H54 (cell line): ENCODE measurements around the gene SIDT1.

Experiments used
- DNase-seq: peaks from one replicate; pipeline ENCODE4 v3.0.0; 2011; ENCODE audit warnings: low spot score, mixed read lengths; ENCODE audit not compliant: insufficient read length
- FAIRE-seq: peaks from 3 replicates; lab custom pipeline; 2011; peaks lifted over from hg19 to GRCh38; lab: Jason Lieb, UNC
- POLR2A ChIP-seq: IDR thresholded peaks from 2 replicates; pipeline ENCODE4 v1.6.1; 2011; ENCODE audit warnings: low read depth, mild to moderate bottlenecking, low read length

Gene SIDT1

DNA sequence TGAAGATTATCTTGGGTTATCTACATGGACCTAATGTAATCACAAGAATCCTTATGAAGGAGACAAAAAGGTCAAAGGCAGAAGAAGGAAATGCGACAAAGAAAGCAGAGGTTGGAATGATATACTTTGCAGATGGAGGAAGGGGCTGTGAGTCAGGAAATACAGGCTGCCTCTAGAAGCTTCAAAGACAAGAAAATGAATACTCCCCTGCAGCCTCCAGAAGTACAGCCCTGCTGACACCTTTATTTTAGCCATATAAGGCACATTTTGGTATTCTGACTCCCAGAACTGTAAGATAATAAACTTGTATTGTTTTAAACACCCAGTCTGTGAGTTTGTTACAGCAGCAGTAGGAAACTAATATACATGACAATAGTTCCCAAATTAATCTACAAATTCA, 58.6 kb downstream of the SIDT1 start:
- TF ChIP-seq POLR2A = no peak
- no peak for FAIRE-seq
- DNase-seq = no peak

DNA sequence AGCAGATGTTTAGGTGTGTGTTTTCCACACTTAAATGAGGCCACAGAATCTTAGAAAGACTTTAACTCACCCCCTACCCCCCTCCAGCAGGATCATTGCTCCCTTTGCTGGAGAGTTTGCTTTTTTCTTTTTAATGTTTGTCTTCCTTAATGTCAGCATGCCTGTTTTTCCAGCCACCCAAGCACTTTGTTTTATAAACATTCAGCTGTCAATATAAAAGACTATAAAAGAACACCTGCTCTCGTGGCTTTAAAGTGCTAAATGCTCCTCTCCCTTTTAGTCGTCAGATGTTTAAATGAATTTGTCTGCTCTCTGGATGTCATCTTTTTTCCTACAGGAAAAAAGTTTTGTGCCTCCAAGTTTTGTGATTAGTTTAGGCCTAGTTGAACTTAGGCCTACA, 61.7 kb downstream of the SIDT1 start:
- FAIRE-seq (no peak), DNase-seq (no peak)
- no peak for TF ChIP-seq POLR2A

DNA sequence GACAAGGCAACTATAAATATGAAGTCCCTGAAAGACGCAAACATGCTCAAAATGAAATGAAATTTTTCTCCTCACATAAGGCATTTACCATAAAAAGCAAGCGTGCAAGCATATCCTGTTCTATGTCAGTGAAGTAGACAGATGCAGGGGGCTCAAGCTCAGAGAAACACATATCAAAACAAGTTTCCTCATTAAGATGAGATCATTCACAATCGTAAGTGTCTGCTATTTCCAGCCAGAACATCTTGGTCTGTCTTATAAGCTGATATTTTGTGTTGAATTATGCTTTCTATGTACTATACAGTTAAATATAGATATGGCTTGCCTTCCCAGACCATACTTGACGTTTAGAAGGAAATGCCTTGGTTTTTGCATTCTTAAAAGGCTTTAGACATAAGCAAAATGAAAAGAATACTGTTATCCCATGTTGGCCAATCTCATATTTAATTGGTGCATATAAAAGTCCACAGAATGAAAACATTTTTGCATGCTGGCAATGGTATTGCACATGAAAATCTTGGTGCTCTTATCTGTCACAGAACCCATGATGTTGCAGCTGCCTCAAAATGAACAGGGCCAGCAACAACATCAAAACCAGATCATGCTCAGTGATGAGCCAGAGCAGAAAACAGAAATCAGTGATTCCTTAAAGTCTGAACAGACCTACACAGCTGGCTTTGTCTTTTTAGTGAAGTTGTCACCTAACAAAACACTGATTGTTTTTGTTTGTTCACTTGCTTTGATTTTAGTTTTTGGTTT, 65.4 kb downstream of the SIDT1 start:
- FAIRE-seq = no peak
- DNase-seq = no peak
- TF ChIP-seq POLR2A = no peak

DNA sequence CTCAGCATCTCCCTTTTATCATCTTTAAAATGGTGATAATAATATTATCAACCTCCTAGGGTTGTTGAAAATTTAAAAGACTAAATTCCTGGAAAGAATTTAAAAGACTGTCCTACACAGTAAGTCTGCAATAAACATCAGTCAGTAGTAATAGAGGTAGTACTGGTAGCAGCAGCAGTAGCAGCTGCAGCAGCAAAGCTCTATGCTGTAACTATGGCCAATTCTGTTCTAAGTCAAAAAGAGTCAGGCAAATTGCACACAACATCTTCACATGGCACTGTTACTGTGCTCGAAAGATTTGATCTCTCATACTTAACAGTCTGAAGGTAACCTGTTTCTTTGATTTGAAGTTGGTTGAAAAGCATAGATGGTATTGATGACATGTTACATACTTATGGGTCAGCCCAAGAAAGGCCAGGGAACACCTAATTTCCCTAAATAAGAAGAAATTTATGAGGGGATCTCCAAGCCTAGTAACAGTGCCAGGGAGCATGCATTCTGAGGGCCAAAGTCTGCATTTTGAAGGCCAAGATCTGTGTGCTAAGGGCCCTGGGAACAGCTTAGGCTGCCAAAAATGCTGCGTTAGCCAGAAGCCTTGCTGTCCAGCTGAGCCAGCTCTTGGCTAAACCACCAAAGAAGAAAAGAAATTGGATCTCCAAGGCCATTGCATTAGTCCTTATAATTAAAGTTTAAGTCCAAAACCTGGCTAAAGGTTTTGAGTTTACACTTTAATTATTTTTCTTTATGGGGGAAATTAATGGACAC, 68.2 kb downstream of the SIDT1 start:
- TF ChIP-seq POLR2A = no peak
- DNase-seq (no peak), FAIRE-seq (no peak)

DNA sequence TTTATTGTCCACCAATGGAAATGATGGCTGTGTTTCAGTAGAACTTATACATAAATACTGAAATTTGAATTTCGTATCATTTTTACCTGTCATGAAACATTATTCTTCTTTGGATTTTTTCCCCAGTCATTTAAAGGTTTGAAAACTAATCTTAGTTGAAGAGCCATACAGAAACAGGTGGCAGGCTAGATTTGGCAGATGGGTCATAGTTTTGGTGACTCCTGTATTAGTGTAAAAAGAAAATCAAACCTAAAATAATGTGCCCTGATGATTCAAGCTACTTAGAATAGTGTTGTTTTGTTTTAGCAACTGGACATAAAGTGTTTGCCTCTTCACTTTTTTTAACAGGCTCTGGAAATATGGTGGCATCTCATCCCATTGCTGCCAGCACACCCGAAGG, 68.9 kb downstream of the SIDT1 start:
- FAIRE-seq = no peak
- TF ChIP-seq POLR2A = no peak
- DNase-seq = no peak

DNA sequence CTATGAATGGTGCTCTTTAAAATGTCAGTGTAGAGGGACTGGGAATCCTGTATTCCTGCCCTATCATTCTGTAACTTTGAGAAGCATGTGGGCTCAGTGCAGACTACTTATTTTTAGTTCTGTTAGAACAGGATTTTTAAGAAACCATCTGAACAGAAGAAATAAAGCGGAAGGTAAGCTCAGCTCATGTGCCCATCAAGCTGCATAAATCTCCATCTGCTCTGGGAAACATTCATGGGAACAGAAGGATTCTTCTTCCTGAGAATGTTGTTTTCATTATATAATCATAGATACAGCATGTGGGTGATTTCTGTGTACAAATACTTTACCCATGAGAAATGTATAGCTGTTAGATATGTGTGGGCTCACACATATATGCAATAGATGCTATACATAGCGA, 69.9 kb downstream of the SIDT1 start:
- no peak for DNase-seq
- no peak for TF ChIP-seq POLR2A
- no peak for FAIRE-seq

DNA sequence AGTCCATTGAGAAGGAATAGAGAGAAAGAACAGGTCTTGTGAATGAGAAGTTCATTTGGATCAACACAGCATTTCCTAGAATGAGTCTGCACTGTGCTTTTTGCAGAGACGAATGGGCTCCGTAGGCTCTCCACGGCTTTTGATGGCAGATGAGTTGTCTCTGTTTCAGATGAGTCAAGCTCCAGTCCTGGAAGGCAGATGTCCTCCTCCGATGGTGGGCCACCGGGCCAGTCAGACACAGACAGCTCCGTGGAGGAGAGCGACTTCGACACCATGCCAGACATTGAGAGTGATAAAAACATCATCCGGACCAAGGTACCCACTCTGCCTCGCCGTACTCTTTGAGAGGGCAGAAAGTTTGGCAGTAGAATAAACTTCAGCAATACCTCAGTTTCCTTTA, 70.5 kb downstream of the SIDT1 start:
- no peak for FAIRE-seq
- TF ChIP-seq POLR2A = no peak
- no peak for DNase-seq

DNA sequence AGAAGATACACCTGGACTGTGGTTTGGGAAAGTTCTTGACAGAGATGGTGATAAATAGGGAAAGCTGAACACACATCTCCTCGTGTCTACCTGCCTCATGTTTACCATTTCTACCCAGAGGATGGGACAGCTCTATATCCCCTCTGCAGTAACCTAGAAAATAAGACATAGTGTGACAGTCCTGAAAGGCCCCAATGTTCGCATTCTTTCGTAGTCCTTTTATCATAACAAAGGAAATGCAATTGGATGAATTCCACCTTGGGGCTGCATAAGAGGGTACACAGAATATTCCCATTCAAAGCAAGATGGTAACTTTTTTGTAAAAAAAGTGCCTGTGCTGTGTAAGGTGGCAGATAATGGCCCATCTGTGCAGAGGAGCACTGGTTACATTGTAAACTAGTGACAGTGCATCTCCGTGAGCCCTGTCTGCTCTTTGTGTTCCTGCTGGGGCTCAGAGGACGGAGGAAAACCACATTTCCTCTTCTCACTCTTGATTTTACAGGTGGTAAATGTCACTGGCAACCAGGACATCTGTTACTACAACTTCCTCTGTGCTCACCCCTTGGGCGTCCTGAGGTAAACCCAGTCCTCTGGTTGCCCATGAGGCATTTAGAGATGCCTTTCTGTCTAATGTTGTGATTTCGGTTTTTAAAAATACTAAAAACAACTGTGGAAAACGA, 74.3 kb downstream of the SIDT1 start:
- FAIRE-seq (no peak), DNase-seq (no peak)
- TF ChIP-seq POLR2A = no peak

DNA sequence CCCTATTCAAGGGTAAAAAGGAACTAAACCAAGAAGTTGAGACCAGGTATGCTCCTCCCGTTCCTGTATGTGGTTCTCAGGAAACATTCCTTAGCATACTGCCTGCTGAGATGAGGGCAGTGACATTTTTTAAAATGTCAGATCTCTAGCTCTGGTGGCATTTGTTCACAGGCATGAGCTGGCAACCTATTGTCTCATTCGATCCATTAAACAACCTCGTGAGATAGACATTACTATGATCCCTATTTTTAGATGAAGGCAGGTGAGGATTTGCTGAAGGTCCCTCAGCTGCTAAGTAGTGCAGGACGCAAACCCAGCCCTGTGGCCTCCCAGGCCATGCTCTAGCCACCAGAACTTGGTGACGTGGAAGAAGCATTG, 74.9 kb downstream of the SIDT1 start:
- no peak for DNase-seq
- FAIRE-seq = no peak
- TF ChIP-seq POLR2A = no peak

DNA sequence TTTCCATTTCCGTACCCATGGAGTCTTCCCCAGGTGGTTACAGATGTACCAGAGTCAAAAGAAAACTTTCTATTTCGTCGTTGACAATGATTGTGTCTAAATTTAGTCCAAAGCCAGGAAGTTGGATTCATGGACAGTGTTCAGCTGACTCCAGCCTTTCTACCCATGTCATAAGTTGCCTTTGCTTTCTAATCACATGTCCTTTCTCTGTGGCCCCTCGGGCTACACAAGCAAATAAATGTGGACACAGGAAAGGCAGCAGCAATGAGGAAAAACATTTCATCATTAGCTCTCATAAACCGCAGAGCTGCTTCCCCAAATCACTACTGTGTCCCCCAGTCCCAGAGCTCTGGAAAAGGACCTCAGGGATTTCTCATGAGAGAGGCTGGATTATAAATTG, 82.0 kb downstream of the SIDT1 start:
- TF ChIP-seq POLR2A = no peak
- FAIRE-seq (no peak), DNase-seq (no peak)

DNA sequence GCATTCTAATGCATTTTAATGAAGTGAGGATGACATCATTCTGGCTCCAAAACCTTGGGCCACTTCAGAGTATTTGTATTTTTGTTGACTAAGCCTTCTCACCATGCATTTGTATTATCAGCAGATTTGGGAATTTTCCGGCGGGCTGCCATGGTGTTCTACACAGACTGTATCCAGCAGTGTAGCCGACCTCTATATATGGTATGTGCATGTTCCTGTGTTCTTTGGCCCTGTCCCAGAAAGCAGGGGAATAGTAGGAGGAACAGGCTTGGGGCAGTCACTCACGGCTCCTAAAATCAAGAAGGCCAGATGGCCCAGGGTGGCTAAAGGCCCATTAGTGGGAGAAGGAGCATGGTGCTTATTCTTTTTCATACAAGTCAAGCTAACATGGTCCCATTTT, 83.6 kb downstream of the SIDT1 start:
- no peak for TF ChIP-seq POLR2A

DNA sequence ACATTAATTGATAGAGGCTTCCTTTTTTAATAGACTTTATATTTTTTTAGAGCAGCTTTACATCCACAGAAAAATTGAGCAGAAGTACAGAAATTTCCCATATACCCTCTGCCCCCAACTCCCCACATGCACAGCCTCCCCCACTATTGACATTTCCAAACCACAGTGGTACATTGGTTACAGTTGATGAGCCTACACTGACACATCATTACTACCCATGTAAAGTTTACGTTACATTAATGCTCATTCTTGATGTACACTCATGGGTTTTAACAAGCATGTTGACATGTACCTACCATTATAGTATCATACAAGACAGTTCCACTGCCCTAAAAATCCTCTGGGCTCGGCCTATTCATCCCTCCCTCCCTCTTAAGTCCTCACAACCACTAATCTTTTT, 85.4 kb downstream of the SIDT1 start:
- DNase-seq = no peak
- FAIRE-seq = no peak
- no peak for TF ChIP-seq POLR2A

More for the DNA sequence above, 83.6 kb downstream of the SIDT1 start:
- FAIRE-seq = no peak
- DNase-seq = no peak

DNA sequence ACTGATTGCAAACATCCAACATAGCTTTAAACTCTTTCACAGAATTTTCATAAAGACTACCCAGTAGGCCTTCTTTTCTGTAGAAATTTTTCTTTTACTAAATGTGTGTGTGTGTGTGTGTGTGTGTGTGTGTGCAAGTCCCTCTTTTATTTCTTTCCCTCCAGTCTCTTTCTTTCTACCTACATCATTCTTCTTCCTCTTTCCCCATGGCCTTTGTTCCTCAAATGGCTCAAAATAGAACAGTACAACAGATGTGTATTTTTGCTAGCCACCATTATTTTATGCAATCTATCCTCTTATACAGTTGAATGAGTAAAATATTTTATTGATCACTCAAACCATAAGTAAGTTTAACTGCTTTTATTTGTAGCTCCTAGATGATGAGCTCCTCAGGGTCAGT, 87.7 kb downstream of the SIDT1 start:
- no peak for TF ChIP-seq POLR2A
- FAIRE-seq (no peak), DNase-seq (no peak)

DNA sequence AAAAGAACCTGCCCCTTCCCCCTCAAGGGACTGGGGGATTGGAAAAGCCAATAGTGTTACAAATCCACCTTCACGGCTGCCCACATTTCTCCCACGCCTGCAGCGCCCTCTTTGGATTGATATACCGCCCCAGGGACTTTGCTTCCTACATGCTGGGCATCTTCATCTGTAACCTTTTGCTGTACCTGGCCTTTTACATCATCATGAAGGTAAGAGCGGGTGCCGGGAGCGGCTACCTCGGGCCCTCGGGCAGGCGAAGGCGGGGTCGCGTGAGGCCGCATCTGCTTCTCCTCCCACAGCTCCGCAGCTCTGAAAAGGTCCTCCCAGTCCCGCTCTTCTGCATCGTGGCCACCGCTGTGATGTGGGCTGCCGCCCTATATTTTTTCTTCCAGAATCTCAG, 91.0 kb downstream of the SIDT1 start:
- FAIRE-seq = no peak
- DNase-seq = no peak
- no peak for TF ChIP-seq POLR2A

DNA sequence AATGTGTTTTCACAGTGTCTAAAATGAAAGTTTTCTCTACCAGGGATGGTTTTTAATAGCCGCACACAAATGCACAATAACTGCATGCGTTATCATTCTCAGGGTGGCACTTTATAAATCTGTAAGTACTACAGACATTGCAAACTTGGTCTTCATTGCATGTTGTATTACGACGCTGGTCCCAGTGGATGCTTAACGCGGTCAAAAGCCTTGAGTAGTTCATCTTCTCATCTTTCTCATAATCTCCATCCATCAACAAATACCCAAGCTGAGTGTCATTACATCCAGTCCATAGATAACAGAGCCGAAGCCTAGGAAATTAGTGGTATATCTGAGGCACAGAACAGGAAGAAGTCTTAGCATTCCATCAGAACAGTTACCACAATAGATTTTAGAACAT, 91.5 kb downstream of the SIDT1 start:
- DNase-seq = no peak
- no peak for TF ChIP-seq POLR2A
- FAIRE-seq = no peak
